HL-60 (cell line): ENCODE results near the gene UBAP2L.

Experiments
- DNase-seq, 2 experiments: peaks; one replicate each; pipeline ENCODE4 v3.0.0-alpha.2; 2010 to 2020; ENCODE audit warnings: low read depth in 1 of 2, low spot score in 1 of 2
- H3K27ac ChIP-seq: fragments of 250-450 bp; sonication (Bioruptor Pico); replicated peaks from 2 replicates; pipeline ENCODE4 v1.5.1; 2020; ENCODE audit warnings: mild to moderate bottlenecking, moderate library complexity
- H3K27me3 ChIP-seq: fragments of 250-450 bp; sonication (Bioruptor Pico); 2 replicates; pipeline ENCODE4 v1.5.1; 2021; ENCODE audit warnings: mild to moderate bottlenecking, moderate library complexity; ENCODE audit not compliant: insufficient read depth, poor library complexity, severe bottlenecking
- H3K4me3 ChIP-seq: replicated peaks from 2 replicates; pipeline ENCODE4 v1.5.1; 2011; ENCODE audit warnings: mild to moderate bottlenecking, control low read depth, low read length; ENCODE audit not compliant: insufficient read depth
- GABPA ChIP-seq: IDR thresholded peaks from 2 replicates; pipeline ENCODE4 v1.6.1; 2012; ENCODE audit warnings: low read depth
- POLR2AphosphoS5 ChIP-seq: IDR thresholded peaks from 2 replicates; pipeline ENCODE4 v1.6.1; 2012; ENCODE audit warnings: low read depth
- SPI1 ChIP-seq: IDR thresholded peaks from 2 replicates; pipeline ENCODE4 v1.6.1; 2012; ENCODE audit warnings: low read depth, mild to moderate bottlenecking, borderline replicate concordance
- TF ChIP-seq, protein P1 (sequence below): IDR thresholded peaks from 2 replicates; pipeline ENCODE4 v1.6.1; 2012; ENCODE audit warnings: low read depth; ENCODE audit not compliant: insufficient replicate concordance
- TF ChIP-seq, protein P2 (sequence below): IDR thresholded peaks from one replicate; pipeline ENCODE4 v1.5.1; 2011; ENCODE audit warnings: low read length, control low read depth, inconsistent platforms; ENCODE audit not compliant: insufficient read depth

UBAP2L gene

DNA sequence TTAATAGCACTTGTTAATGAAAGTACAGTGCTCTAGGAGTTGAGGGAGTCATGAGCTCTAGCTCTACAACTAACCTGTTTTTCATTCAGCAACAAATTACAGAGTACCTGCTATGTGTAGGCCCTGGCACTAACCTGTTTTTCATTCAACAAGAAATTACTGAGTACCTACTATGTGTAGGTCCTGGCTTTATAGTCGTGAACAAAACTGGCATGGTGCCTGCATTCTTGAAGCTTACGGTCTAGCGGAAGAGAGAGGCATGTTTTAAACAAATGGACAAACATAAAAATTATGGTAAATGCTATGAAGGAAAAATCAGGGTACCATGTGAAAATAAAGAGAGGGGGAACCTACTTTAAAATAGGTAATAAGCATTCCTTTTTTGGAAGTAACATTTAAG lies 2.2 kb upstream of the UBAP2L start:
- H3K27me3 ChIP-seq, result no peaks in the 10 kb centered on the region
- H3K4me3 ChIP-seq, result peak overlapping the region; percentile 71
- TF ChIP-seq, protein P1, sequence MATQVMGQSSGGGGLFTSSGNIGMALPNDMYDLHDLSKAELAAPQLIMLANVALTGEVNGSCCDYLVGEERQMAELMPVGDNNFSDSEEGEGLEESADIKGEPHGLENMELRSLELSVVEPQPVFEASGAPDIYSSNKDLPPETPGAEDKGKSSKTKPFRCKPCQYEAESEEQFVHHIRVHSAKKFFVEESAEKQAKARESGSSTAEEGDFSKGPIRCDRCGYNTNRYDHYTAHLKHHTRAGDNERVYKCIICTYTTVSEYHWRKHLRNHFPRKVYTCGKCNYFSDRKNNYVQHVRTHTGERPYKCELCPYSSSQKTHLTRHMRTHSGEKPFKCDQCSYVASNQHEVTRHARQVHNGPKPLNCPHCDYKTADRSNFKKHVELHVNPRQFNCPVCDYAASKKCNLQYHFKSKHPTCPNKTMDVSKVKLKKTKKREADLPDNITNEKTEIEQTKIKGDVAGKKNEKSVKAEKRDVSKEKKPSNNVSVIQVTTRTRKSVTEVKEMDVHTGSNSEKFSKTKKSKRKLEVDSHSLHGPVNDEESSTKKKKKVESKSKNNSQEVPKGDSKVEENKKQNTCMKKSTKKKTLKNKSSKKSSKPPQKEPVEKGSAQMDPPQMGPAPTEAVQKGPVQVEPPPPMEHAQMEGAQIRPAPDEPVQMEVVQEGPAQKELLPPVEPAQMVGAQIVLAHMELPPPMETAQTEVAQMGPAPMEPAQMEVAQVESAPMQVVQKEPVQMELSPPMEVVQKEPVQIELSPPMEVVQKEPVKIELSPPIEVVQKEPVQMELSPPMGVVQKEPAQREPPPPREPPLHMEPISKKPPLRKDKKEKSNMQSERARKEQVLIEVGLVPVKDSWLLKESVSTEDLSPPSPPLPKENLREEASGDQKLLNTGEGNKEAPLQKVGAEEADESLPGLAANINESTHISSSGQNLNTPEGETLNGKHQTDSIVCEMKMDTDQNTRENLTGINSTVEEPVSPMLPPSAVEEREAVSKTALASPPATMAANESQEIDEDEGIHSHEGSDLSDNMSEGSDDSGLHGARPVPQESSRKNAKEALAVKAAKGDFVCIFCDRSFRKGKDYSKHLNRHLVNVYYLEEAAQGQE, result no peak
- no peak for TF ChIP-seq POLR2AphosphoS5
- no peak for TF ChIP-seq SPI1
- TF ChIP-seq GABPA, result no peak
- TF ChIP-seq, protein P2, sequence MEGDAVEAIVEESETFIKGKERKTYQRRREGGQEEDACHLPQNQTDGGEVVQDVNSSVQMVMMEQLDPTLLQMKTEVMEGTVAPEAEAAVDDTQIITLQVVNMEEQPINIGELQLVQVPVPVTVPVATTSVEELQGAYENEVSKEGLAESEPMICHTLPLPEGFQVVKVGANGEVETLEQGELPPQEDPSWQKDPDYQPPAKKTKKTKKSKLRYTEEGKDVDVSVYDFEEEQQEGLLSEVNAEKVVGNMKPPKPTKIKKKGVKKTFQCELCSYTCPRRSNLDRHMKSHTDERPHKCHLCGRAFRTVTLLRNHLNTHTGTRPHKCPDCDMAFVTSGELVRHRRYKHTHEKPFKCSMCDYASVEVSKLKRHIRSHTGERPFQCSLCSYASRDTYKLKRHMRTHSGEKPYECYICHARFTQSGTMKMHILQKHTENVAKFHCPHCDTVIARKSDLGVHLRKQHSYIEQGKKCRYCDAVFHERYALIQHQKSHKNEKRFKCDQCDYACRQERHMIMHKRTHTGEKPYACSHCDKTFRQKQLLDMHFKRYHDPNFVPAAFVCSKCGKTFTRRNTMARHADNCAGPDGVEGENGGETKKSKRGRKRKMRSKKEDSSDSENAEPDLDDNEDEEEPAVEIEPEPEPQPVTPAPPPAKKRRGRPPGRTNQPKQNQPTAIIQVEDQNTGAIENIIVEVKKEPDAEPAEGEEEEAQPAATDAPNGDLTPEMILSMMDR, result no peak
- H3K27ac ChIP-seq, result peak overlapping the region; percentile 99
- no peak for DNase-seq

DNA sequence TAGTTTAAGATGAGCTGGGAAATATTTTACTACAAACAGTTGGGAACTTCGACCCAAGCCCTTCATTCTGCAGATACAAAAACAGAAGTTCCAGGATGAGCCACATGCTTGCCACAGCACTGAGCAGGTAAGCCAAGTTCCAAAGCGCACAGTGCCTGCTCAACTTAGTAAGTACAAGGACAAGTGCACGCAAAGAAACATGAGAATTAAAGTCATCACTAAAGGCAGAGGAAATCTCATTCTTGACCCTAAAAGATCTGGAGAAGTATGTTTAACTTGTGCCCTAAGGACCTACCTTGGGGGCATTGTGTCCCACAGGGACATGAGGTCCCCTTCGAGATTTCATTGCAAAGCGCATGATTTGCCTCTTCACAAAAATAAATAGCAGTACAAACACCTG lies 1.2 kb upstream of the UBAP2L start:
- DNase-seq, result peak in 1 of 2 experiments; percentile 47
- Histone ChIP-seq H3K27me3 (no peaks in the 10 kb centered on the region), H3K4me3 (peak overlapping the region; percentile 71), H3K27ac (peak overlapping the region; percentile 99)
- TF ChIP-seq SPI1 (no peak), POLR2AphosphoS5 (no peak), GABPA (no peak)
- TF ChIP-seq, protein P2, result no peak
- TF ChIP-seq, protein P1, result no peak

DNA sequence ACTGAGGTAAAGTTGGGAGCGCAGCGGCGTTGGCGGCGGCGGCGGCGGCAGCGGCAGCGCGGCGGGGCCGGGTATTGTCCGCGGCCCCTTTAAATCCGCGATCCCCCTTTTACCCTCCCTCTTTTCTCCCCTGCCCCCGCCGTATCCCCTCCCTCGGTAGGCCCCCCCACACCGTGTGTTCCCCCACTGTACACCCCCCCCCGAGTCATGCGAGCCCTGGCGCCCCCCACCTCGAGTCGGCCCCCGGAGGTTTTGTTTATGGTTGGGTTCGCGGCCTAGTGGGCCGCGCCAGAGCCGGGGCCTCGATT lies 169 bp downstream of the UBAP2L start:
- DNase-seq, result no peak
- no peaks in the 10 kb centered on the region for H3K27me3 ChIP-seq
- peak overlapping the region; percentile 88 for H3K4me3 ChIP-seq
- no peak for TF ChIP-seq SPI1
- TF ChIP-seq GABPA, result no peak
- TF ChIP-seq, protein P1, result peak; percentile 13
- TF ChIP-seq POLR2AphosphoS5, result 0 out of 2 replicates have a peak, but pooled peaks have one; percentile 66
- TF ChIP-seq, protein P2, result no peak
- peak overlapping the region; percentile 96 for H3K27ac ChIP-seq
